ENCODE data around the gene RNPC3. TPM values are rescaled to one million over a fixed set of nuclear protein-coding genes. Genes with fewer than 3 reads are reported as not detected.
"Not testable (repeated sequence)": the region's sequence is repeated elsewhere in the genome, so short reads cannot be mapped to it uniquely, and the experiment has no call there.

Gene RNPC3
- total RNA-seq, 2 donors from 2014 or later, result 43.2 to 53.9 TPM

DNA sequence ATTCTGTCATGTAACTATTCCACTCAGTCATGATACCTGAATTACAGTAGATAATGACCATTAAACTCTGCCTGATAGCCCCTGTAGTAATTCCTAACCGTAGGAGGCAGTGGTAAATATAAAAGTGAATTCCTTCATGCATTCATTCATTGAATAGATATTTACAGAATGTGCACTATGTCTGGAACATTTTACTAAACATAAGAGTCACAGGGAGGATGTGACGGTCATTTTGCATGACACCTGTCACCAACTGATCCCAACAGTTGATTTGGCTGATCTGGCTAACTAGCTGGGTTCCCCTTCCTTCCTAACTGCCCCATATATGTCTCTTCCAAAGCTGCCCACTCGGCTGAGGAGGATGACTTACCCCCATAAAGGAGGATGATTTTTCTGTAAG lies 2.2 kb upstream of the RNPC3 start:
- Mint-ChIP-seq H3K27ac (no peak overlapping the region), H3K36me3 (ENCODE audit: low read depth) (peaks cover 5% of the 10 kb centered on the region), H3K27me3 (no peaks in the 10 kb centered on the region), H3K4me3 (no peak overlapping the region), H3K4me1 (peaks cover 28% of the 10 kb centered on the region)
- no peaks in the 10 kb centered on the region for H3K9me3 ChIP-seq (ENCODE audit: control insufficient read depth, low read length, poor library complexity, severe bottlenecking)
- no peak for ATAC-seq
- no peak for DNase-seq

DNA sequence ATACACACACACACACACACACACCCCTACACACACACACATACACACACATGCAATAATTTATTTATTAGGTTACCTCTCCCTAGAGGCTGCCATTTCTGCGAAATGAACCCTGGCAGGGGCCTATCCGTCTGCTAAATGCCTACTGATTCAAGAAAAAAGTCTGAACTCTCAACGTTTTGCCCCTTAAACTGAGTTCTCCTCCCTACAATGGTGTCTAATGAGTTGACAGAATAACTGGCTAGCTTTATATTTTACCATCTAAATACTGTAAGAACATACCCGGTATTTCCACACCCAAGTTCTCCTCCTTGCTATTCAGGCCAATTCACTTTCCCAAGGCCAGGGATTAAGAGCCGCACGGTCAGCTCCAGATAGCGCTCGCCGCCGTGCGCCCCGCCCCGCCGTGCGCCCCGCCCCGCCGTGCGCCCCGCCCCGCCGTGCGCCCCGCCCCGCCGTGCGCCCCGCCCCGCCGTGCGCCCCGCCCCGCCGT lies 339 bp upstream of the RNPC3 start:
- peak overlapping the region; percentile 99 for H3K27ac Mint-ChIP-seq
- H3K27me3 Mint-ChIP-seq, result no peaks in the 10 kb centered on the region
- peak; percentile 20 for ATAC-seq
- no peaks in the 10 kb centered on the region for H3K9me3 ChIP-seq (ENCODE audit: control insufficient read depth, low read length, poor library complexity, severe bottlenecking)
- H3K4me3 Mint-ChIP-seq, result peak overlapping the region; percentile 81
- no peak for DNase-seq
- peaks cover 43% of the 10 kb centered on the region for H3K4me1 Mint-ChIP-seq
- peaks cover 12% of the 10 kb centered on the region for H3K36me3 Mint-ChIP-seq (ENCODE audit: low read depth)

DNA sequence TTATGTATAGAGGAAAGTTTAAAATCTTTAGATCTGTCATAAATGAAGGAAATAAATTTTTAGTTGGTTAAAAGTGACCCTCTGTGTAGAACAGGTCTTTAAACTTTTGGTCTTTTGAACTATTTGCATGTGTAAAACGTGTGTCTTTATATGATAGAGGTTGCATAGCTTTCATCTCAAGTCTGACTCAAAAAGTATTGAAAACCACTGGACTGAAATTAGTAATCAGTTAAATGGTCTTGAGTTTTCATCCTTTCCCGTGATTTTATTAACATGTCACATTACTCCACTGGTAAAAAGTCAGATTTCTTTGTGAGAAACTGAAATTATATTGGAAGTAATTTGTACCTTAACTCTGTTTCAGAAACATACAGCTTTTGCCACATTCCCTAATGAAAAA lies 1.8 kb downstream of the RNPC3 start:
- Mint-ChIP-seq H3K27me3 (no peaks in the 10 kb centered on the region), H3K4me3 (peak overlapping the region; percentile 74), H3K27ac (peak overlapping the region; percentile 99), H3K36me3 (ENCODE audit: low read depth) (peaks cover 21% of the 10 kb centered on the region), H3K4me1 (peaks cover 59% of the 10 kb centered on the region)
- no peak for ATAC-seq
- DNase-seq, result no peak
- H3K9me3 ChIP-seq (ENCODE audit: control insufficient read depth, low read length, poor library complexity, severe bottlenecking), result no peaks in the 10 kb centered on the region

DNA sequence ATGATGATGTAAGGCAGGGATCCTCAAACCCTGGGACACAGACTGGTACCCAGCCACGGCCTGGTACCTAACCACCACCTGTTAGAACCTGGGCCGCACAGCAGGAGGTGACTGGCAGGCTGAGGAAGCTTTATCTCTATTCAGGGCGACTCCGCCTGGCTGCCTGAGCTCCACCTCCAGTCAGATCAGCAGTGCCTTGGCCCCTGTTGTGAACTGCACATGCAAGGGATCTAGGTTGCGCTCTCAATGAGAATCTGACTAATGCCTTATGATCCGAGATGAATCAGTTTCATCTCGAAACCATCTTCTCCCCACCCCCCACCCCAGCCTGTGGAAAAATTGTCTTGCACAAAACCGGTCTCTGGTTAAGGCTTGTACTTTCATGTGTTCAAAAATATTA lies 4.2 kb downstream of the RNPC3 start:
- no peaks in the 10 kb centered on the region for H3K9me3 ChIP-seq (ENCODE audit: control insufficient read depth, low read length, poor library complexity, severe bottlenecking)
- ATAC-seq (peak; percentile 40), DNase-seq (peak in 2 of 3 donors; percentile 7 to 10)
- Mint-ChIP-seq H3K36me3 (ENCODE audit: low read depth) (peaks cover 27% of the 10 kb centered on the region), H3K27me3 (no peaks in the 10 kb centered on the region), H3K27ac (peak overlapping the region; percentile 75), H3K4me1 (peaks cover 66% of the 10 kb centered on the region), H3K4me3 (no peak overlapping the region)

DNA sequence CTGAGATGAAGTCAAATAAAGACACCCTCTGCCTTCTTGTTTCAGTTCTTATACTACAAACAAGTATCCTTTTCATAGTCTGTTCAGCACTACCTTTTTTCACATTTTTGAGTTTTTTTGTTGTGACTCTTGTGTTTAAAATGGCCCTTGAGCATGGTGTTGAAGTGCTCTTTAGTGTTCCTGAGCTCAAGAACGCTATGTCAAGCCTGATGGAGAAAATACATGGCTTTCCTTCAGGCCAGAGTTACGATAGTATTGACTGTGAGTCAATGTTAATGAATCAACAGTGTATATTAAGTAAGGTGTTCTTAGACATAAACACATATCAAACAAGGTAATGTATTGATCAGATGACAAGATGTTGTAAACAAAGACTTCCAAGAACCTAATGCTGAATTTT lies 12.7 kb downstream of the RNPC3 start:
- H3K4me1 Mint-ChIP-seq, result peaks cover 7% of the 10 kb centered on the region
- no peak overlapping the region for H3K27ac Mint-ChIP-seq
- H3K4me3 Mint-ChIP-seq, result no peak overlapping the region
- no peaks in the 10 kb centered on the region for H3K27me3 Mint-ChIP-seq
- H3K9me3 ChIP-seq (ENCODE audit: control insufficient read depth, low read length, poor library complexity, severe bottlenecking), result no peaks in the 10 kb centered on the region
- no peak for ATAC-seq
- H3K36me3 Mint-ChIP-seq (ENCODE audit: low read depth), result peaks cover 3% of the 10 kb centered on the region
- no peak for DNase-seq

DNA sequence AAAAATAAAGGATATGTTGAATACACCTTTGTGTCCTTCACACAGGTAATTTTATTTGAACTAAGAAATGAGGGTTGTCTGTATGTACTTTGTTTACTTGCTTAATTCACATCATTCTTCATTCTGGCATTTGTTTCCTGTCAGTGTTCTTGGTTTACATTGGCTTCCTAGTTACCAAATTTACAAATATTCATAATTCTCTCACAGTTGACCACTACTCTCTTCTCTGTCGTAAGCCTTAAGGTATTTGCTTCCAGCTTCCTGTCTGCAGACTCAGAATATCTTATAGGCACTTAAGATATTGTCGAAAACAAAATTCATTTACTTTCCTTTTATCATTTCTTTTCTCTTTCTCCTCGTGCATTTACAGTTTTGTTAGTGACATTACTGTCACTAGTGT lies 15.9 kb downstream of the RNPC3 start:
- Mint-ChIP-seq H3K4me3 (no peak overlapping the region), H3K27ac (peak overlapping the region; percentile 24), H3K36me3 (ENCODE audit: low read depth) (peaks cover 6% of the 10 kb centered on the region)

DNA sequence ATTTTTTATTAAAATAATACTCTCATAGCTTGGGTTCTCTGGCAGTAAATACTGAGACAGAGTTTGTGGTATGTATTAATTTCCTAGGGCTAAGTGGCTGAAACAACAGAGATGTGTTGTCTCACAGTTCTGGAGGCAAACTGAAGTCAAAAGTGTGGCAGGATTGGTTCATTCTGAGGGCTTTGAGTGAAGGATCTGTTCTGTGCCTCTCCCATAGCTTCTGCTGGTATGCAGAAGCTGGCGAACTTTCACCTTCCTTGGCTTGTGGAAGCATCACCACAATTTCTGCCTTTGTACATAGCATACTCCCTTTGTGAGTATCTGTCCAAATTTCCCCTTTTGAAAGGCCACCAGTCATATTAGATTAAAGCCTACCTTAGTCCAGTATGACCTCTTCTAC lies 21.0 kb downstream of the RNPC3 start:
- no peaks in the 10 kb centered on the region for H3K27me3 Mint-ChIP-seq
- no peak for ATAC-seq
- H3K9me3 ChIP-seq (ENCODE audit: control insufficient read depth, low read length, poor library complexity, severe bottlenecking), result no peaks in the 10 kb centered on the region
- H3K36me3 Mint-ChIP-seq (ENCODE audit: low read depth), result peaks cover 14% of the 10 kb centered on the region
- H3K4me3 Mint-ChIP-seq, result no peak overlapping the region
- H3K27ac Mint-ChIP-seq, result no peak overlapping the region
- DNase-seq, result no peak
- H3K4me1 Mint-ChIP-seq, result peaks cover 2% of the 10 kb centered on the region

More for the DNA sequence above, 15.9 kb downstream of the RNPC3 start:
- Mint-ChIP-seq H3K4me1 (peaks cover 3% of the 10 kb centered on the region), H3K27me3 (no peaks in the 10 kb centered on the region)
- ATAC-seq (no peak), DNase-seq (no peak)
- H3K9me3 ChIP-seq (ENCODE audit: control insufficient read depth, low read length, poor library complexity, severe bottlenecking), result no peaks in the 10 kb centered on the region

DNA sequence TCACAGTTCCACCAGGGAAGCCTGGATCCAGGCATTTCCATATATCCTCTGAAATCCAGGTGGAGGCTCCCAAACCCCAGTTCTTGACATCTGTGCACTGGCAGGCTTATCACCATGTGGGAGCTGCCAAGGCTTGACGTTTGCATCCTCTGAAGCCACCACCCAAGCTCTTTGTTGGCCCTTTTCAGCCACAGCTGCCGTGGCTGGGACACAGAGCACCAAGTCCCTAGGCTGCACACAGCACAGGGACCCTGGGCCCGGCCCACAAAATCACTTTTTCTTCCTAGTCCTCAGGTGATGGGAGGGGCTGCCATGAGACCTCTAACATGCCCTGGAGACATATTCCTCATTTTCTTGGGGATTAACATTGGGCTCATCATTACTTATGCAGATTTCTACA lies 22.3 kb downstream of the RNPC3 start:
- no peak for ATAC-seq
- Mint-ChIP-seq H3K27me3 (no peaks in the 10 kb centered on the region), H3K4me3 (no peak overlapping the region), H3K4me1 (no peaks in the 10 kb centered on the region), H3K27ac (peak overlapping the region; percentile 6), H3K36me3 (ENCODE audit: low read depth) (peaks cover 15% of the 10 kb centered on the region)
- DNase-seq, result no peak
- H3K9me3 ChIP-seq (ENCODE audit: control insufficient read depth, low read length, poor library complexity, severe bottlenecking), result no peaks in the 10 kb centered on the region

DNA sequence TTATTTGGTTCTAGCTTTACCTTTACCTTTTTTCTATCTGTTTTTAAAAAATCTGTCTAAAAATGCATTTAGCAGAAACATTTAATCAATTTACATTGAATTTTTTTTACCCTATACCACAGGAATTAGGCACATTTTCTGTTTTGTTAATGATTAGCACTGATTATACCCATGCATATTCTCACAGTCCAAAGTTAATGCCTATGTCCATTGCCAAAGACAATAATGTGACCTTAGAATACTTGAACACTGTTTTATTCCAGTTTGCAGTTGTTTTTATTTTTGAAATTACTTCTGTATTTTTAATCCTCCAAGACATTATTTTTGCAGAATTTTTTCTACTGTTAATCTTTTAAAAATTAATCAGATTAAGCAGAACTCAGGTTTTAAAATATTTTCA lies 34.9 kb downstream of the RNPC3 start:
- DNase-seq (no peak), ATAC-seq (no peak)
- no peaks in the 10 kb centered on the region for H3K9me3 ChIP-seq (ENCODE audit: control insufficient read depth, low read length, poor library complexity, severe bottlenecking)
- H3K27ac Mint-ChIP-seq, result no peak overlapping the region
- no peaks in the 10 kb centered on the region for H3K27me3 Mint-ChIP-seq
- no peak overlapping the region for H3K4me3 Mint-ChIP-seq
- peaks cover 3% of the 10 kb centered on the region for H3K4me1 Mint-ChIP-seq
- H3K36me3 Mint-ChIP-seq (ENCODE audit: low read depth), result peaks cover 10% of the 10 kb centered on the region

DNA sequence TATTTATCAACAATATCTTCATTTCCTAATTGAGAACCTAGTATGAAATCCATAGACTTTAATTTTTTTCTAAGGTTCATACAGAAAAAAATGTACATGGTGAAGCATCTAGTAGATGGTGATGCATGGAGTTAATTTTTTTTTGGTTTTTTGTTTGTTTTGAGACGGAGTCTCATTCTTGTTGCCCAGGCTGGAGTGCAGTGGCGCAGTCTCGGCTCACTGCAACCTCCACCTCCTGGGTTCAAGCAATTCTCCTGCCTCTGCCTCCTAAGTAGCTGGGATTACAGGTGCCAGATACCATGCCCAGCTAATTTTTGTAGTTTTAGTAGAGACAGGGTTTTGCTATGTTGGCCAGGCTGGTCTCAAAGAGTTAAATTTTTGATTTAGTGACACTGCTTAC lies 35.6 kb downstream of the RNPC3 start:
- ATAC-seq; H3K4me3 Mint-ChIP-seq; H3K27me3 Mint-ChIP-seq; H3K4me1 Mint-ChIP-seq; H3K9me3 ChIP-seq (ENCODE audit: control insufficient read depth, low read length, poor library complexity, severe bottlenecking); H3K36me3 Mint-ChIP-seq (ENCODE audit: low read depth); DNase-seq: not testable (repeated sequence)
- H3K27ac Mint-ChIP-seq, result peak overlapping the region; percentile 79

DNA sequence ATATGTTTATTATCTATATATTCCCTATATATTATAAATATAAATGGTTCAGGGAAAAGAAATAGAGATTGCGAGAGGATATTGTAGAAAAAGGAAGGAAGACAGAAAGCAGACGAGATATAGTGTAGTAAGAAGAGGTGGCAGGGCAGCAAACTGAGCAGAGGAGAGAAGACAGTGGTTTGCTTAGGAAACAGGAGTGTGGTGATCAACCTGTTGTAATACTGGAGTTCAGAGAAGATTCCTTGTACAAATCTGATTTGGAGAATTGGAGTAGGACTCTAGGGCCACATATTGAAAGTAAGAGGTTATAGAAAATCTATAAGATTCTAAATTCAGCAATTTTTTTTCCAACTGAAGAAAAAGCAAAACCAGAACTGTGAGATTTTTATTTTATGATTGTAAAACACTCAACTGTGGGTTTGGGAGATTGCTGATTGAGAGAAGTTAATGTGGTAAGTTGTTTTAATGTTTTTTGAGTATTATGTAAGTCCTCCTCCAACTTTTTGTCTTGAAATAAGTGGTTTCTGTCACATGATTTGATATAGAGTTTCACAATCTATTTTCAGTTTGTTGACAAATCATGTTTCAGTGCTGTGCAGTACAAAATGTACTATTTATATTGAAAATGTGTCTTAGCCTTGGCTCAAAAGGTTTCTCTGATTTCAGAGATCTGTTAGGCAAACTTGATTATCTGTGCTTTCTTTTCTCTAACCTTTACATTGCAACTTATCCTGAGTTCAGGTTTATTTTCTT lies 36.3 kb downstream of the RNPC3 start:
- H3K4me1 Mint-ChIP-seq, result peaks cover 3% of the 10 kb centered on the region
- no peak overlapping the region for H3K4me3 Mint-ChIP-seq
- H3K27ac Mint-ChIP-seq, result peak overlapping the region; percentile 79
- H3K27me3 Mint-ChIP-seq, result no peaks in the 10 kb centered on the region
- DNase-seq, result no peak
- no peaks in the 10 kb centered on the region for H3K9me3 ChIP-seq (ENCODE audit: control insufficient read depth, low read length, poor library complexity, severe bottlenecking)
- H3K36me3 Mint-ChIP-seq (ENCODE audit: low read depth), result peaks cover 3% of the 10 kb centered on the region
- ATAC-seq, result no peak

DNA sequence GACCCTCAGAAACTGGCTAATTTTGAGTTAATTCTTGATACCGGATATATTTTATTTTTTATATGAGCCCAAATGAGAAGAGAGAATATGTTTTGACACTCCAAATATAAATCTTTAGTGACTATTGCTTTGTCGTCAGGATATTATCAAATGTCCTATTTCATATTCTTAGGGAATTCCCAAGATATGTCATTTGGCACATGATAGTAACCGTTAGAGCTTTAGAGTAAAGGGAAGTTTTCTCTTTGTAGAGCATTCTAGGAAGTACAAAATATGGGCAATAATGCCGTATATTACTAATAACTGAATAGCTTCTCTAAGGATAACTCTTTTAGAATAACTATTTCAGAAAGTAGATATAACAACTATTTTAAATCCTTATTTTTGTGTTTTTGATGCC lies 37.6 kb downstream of the RNPC3 start:
- ATAC-seq (no peak), DNase-seq (no peak)
- Mint-ChIP-seq H3K27ac (no peak overlapping the region), H3K4me1 (peaks cover 3% of the 10 kb centered on the region), H3K27me3 (no peaks in the 10 kb centered on the region), H3K36me3 (ENCODE audit: low read depth) (peaks cover 5% of the 10 kb centered on the region), H3K4me3 (no peak overlapping the region)
- H3K9me3 ChIP-seq (ENCODE audit: control insufficient read depth, low read length, poor library complexity, severe bottlenecking), result no peaks in the 10 kb centered on the region

DNA sequence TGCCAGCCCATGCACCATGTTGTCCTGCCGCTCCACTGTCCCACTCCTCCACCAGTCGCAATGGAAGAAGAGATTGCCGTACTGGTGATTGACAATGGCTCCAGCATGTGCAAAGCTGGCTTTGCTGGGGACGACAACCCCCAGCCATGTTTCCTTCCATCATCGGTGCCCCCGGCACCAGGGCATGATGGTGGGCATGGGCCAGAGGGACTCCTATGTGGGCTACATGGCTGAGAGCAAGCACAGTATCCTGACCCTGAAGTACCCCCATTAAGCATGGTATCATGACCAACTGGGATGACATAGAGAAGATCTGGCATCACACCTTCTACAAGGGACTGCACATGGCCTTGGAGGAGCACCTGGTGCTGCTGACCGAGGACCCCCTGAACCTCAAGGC lies 44.0 kb downstream of the RNPC3 start:
- H3K36me3 Mint-ChIP-seq (ENCODE audit: low read depth), result peaks cover 7% of the 10 kb centered on the region
- DNase-seq (no peak), ATAC-seq (no peak)
- H3K9me3 ChIP-seq (ENCODE audit: control insufficient read depth, low read length, poor library complexity, severe bottlenecking), result no peaks in the 10 kb centered on the region
- H3K4me1 Mint-ChIP-seq, result no peaks in the 10 kb centered on the region
- H3K27me3 Mint-ChIP-seq, result no peaks in the 10 kb centered on the region
- H3K4me3 Mint-ChIP-seq, result no peak overlapping the region
- H3K27ac Mint-ChIP-seq, result no peak overlapping the region

DNA sequence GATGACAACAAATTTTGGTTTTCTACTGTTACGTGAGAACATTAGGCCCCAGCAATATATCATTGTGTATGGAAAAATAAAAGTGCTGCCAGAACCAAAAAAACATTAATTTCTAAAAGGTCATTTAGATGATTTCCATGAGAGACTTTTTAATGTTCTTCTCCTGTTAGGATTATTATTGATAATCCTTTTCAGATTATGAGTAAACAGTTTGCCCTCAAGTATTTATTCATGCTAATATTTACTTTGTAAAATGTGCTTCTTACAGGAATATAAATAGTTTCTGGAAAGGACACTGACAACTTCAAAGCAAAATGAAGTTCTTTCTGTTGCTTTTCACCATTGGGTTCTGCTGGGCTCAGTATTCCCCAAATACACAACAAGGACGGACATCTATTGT lies 45.8 kb downstream of the RNPC3 start, which contains the start of gene AMY2B:
AMY2B (plus strand) TSS at position 301 of the 400 bp plus-strand sequence; CDS start at position 315, 14 bp downstream.
- not testable (repeated sequence) for ATAC-seq; H3K27me3 Mint-ChIP-seq; H3K9me3 ChIP-seq (ENCODE audit: control insufficient read depth, low read length, poor library complexity, severe bottlenecking); DNase-seq; H3K4me3 Mint-ChIP-seq; H3K36me3 Mint-ChIP-seq (ENCODE audit: low read depth); H3K4me1 Mint-ChIP-seq; H3K27ac Mint-ChIP-seq

Data from T-helper 17 cell (primary cell).